Activated CD8-positive, alpha-beta memory T cell treated with anti-CD3 and anti-CD28 coated beads for 4 hours (primary cell): ENCODE data around the gene ARHGAP21.
"Not testable (repeated sequence)": the region's sequence is repeated elsewhere in the genome, so short reads cannot be mapped to it uniquely, and the experiment has no call there.

ENCODE experiments used
- DNase-seq, 2 donors: peaks; one replicate each; pipeline ENCODE4 v3.0.0-alpha.2; 2020; ENCODE audit warnings: low read depth in 2 of 2

Gene ARHGAP21

GRCh38 chr10:24685958-24686540 lies 37.6 kb downstream of the ARHGAP21 start:
- DNase-seq: no peak

- DNase-seq: no peak
Observed at GRCh38 chr10:24683554-24683953, 40.1 kb downstream of the ARHGAP21 start.

- no peak for DNase-seq
Observed at GRCh38 chr10:24681572-24682088, 42.1 kb downstream of the ARHGAP21 start.

- no peak for DNase-seq
Observed at GRCh38 chr10:24680647-24681524, 42.8 kb downstream of the ARHGAP21 start.

GRCh38 chr10:24678757-24679156 lies 44.9 kb downstream of the ARHGAP21 start:
- no peak for DNase-seq

GRCh38 chr10:24674892-24675632 lies 48.6 kb downstream of the ARHGAP21 start:
- DNase-seq: no peak

- DNase-seq: no peak
Observed at GRCh38 chr10:24670964-24671670, 52.6 kb downstream of the ARHGAP21 start.

GRCh38 chr10:24669285-24669852 lies 54.3 kb downstream of the ARHGAP21 start:
- DNase-seq: no peak

- DNase-seq: no peak
Observed at GRCh38 chr10:24668247-24668646, 55.4 kb downstream of the ARHGAP21 start.

- no peak for DNase-seq
Observed at GRCh38 chr10:24664991-24665390, 58.7 kb downstream of the ARHGAP21 start.

- DNase-seq: no peak
Observed at GRCh38 chr10:24661376-24661775, 62.3 kb downstream of the ARHGAP21 start.

GRCh38 chr10:24658319-24658718 lies 65.4 kb downstream of the ARHGAP21 start:
- not testable (repeated sequence) for DNase-seq

- not testable (repeated sequence) for DNase-seq
Observed at GRCh38 chr10:24656326-24656725, 67.4 kb downstream of the ARHGAP21 start.

- DNase-seq: no peak
Observed at GRCh38 chr10:24652381-24652957, 71.2 kb downstream of the ARHGAP21 start.

GRCh38 chr10:24651923-24652322 lies 71.8 kb downstream of the ARHGAP21 start:
- no peak for DNase-seq

GRCh38 chr10:24650669-24651391 lies 72.9 kb downstream of the ARHGAP21 start:
- DNase-seq: no peak

- no peak for DNase-seq
Observed at GRCh38 chr10:24645784-24646183, 77.9 kb downstream of the ARHGAP21 start.

GRCh38 chr10:24645022-24645421 lies 78.7 kb downstream of the ARHGAP21 start:
- no peak for DNase-seq

- no peak for DNase-seq
Observed at GRCh38 chr10:24643679-24644209, 79.9 kb downstream of the ARHGAP21 start.
